Measurements from ENCODE around the gene ATP5PO. TPM values are rescaled to one million over a fixed set of nuclear protein-coding genes. Genes with fewer than 3 reads are reported as not detected.

ATP5PO gene
- total RNA-seq, 1 experiment from 2014 or later = 264 TPM

DNA sequence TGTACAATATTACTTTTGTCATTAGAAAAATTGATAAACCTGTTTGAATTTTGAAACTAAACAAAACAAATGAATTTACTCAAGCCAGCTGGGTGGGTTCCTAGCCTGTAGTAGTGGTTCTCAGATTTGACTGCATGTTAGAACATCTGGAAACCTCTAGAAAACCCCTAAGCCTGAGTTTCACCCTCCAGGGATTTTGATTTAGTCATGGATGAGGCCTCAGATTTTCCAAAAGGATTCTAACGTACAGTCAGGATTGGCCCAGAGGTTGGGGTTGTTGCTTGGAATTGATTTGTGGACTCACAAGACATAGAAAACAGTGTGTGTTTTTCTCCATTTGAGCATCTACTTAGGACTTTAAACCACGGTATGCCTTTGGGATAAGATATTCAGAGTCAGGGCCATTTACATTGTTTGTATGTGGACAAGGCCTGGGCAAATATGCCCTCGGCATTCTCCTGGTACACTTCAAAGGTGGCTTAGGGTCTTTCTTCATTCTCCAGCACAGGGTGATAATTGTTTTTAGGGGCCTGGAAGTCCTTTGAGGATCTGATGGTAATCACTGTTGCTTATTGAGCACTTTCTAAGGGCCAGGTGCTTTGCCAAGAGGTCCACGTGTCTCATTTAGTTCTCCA is 42.6 kb downstream of the ATP5PO start:
- Mint-ChIP-seq H3K27ac (no peak overlapping the region), H3K27me3 (ENCODE audit: low read depth) (no peaks in the 10 kb centered on the region), H3K4me3 (no peak overlapping the region), H3K4me1 (no peaks in the 10 kb centered on the region), H3K36me3 (no peaks in the 10 kb centered on the region; the same call in 1 of the 2 replicates), H3K9me3 (peaks cover 10% of the 10 kb centered on the region)
- TF ChIP-seq FOXP1 (CRISPR knock-in tag; IDR thresholded peaks at IDR 0.05; ENCODE audit: borderline replicate concordance) = no peak
- no peak for TF ChIP-seq IRF2 (CRISPR knock-in tag; IDR thresholded peaks at IDR 0.05; ENCODE audit: borderline replicate concordance, low read depth)
- TF ChIP-seq TEAD1 (CRISPR knock-in tag; IDR thresholded peaks at IDR 0.05) = no peak
- TF ChIP-seq, protein P1, sequence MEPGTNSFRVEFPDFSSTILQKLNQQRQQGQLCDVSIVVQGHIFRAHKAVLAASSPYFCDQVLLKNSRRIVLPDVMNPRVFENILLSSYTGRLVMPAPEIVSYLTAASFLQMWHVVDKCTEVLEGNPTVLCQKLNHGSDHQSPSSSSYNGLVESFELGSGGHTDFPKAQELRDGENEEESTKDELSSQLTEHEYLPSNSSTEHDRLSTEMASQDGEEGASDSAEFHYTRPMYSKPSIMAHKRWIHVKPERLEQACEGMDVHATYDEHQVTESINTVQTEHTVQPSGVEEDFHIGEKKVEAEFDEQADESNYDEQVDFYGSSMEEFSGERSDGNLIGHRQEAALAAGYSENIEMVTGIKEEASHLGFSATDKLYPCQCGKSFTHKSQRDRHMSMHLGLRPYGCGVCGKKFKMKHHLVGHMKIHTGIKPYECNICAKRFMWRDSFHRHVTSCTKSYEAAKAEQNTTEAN (CRISPR knock-in tag; IDR thresholded peaks at IDR 0.05) = no peak
- TF ChIP-seq, protein P2, sequence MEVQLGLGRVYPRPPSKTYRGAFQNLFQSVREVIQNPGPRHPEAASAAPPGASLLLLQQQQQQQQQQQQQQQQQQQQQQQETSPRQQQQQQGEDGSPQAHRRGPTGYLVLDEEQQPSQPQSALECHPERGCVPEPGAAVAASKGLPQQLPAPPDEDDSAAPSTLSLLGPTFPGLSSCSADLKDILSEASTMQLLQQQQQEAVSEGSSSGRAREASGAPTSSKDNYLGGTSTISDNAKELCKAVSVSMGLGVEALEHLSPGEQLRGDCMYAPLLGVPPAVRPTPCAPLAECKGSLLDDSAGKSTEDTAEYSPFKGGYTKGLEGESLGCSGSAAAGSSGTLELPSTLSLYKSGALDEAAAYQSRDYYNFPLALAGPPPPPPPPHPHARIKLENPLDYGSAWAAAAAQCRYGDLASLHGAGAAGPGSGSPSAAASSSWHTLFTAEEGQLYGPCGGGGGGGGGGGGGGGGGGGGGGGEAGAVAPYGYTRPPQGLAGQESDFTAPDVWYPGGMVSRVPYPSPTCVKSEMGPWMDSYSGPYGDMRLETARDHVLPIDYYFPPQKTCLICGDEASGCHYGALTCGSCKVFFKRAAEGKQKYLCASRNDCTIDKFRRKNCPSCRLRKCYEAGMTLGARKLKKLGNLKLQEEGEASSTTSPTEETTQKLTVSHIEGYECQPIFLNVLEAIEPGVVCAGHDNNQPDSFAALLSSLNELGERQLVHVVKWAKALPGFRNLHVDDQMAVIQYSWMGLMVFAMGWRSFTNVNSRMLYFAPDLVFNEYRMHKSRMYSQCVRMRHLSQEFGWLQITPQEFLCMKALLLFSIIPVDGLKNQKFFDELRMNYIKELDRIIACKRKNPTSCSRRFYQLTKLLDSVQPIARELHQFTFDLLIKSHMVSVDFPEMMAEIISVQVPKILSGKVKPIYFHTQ (CRISPR knock-in tag; IDR thresholded peaks at IDR 0.05) = no peak
- TF ChIP-seq, protein P3, sequence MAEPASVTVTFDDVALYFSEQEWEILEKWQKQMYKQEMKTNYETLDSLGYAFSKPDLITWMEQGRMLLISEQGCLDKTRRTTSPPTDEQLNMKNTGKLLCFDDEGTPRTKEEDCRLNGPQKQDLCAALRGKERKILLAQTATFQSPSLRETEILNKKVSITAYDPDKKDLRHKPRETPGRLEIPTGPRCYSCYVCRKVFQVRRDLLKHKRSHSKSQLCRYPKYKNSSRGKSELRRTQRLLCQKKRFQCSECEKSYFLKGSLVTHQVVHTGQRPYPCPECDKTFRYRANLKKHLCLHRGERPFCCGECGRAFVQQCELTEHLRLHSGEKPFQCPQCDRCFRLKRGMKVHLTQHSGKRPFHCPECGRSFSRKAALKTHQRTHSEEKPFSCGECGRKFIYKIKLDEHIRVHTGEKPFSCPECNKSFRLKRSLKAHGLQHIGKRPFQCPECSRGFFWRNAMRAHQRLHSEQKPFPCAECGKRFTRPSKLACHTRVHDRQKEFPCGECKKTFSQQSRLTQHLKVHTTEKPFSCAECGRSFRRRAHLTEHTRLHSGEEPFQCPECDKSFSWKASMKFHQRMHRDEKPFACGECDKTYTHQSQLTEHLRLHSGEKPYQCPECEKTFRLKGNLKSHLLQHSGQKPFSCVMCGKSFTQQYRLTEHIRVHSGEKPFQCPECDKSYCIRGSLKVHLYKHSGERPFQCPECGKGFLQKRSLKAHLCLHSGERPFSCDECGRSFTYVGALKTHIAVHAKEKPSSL (CRISPR knock-in tag; conservative IDR thresholded peaks at IDR 0.05) = no peak
- TF ChIP-seq ZNF232 (CRISPR knock-in tag; IDR thresholded peaks at IDR 0.05) = no peak
- TF ChIP-seq, protein P4, sequence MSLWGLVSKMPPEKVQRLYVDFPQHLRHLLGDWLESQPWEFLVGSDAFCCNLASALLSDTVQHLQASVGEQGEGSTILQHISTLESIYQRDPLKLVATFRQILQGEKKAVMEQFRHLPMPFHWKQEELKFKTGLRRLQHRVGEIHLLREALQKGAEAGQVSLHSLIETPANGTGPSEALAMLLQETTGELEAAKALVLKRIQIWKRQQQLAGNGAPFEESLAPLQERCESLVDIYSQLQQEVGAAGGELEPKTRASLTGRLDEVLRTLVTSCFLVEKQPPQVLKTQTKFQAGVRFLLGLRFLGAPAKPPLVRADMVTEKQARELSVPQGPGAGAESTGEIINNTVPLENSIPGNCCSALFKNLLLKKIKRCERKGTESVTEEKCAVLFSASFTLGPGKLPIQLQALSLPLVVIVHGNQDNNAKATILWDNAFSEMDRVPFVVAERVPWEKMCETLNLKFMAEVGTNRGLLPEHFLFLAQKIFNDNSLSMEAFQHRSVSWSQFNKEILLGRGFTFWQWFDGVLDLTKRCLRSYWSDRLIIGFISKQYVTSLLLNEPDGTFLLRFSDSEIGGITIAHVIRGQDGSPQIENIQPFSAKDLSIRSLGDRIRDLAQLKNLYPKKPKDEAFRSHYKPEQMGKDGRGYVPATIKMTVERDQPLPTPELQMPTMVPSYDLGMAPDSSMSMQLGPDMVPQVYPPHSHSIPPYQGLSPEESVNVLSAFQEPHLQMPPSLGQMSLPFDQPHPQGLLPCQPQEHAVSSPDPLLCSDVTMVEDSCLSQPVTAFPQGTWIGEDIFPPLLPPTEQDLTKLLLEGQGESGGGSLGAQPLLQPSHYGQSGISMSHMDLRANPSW (CRISPR knock-in tag; conservative IDR thresholded peaks at IDR 0.05; ENCODE audit: low read depth) = no peak
- TF ChIP-seq ZBTB21 (CRISPR knock-in tag; IDR thresholded peaks at IDR 0.05; ENCODE audit: borderline replicate concordance) = no peak
- TF ChIP-seq RORB (CRISPR knock-in tag; IDR thresholded peaks at IDR 0.05) = no peak
- TF ChIP-seq, protein P5, sequence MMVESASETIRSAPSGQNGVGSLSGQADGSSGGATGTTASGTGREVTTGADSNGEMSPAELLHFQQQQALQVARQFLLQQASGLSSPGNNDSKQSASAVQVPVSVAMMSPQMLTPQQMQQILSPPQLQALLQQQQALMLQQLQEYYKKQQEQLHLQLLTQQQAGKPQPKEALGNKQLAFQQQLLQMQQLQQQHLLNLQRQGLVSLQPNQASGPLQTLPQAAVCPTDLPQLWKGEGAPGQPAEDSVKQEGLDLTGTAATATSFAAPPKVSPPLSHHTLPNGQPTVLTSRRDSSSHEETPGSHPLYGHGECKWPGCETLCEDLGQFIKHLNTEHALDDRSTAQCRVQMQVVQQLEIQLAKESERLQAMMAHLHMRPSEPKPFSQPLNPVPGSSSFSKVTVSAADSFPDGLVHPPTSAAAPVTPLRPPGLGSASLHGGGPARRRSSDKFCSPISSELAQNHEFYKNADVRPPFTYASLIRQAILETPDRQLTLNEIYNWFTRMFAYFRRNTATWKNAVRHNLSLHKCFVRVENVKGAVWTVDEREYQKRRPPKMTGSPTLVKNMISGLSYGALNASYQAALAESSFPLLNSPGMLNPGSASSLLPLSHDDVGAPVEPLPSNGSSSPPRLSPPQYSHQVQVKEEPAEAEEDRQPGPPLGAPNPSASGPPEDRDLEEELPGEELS (CRISPR knock-in tag; IDR thresholded peaks at IDR 0.05) = no peak
- no peak for TF ChIP-seq ATF1 (CRISPR knock-in tag; IDR thresholded peaks at IDR 0.05)
- no peak for TF ChIP-seq NR2C2 (CRISPR knock-in tag; IDR thresholded peaks at IDR 0.05)
- TF ChIP-seq, protein P6, sequence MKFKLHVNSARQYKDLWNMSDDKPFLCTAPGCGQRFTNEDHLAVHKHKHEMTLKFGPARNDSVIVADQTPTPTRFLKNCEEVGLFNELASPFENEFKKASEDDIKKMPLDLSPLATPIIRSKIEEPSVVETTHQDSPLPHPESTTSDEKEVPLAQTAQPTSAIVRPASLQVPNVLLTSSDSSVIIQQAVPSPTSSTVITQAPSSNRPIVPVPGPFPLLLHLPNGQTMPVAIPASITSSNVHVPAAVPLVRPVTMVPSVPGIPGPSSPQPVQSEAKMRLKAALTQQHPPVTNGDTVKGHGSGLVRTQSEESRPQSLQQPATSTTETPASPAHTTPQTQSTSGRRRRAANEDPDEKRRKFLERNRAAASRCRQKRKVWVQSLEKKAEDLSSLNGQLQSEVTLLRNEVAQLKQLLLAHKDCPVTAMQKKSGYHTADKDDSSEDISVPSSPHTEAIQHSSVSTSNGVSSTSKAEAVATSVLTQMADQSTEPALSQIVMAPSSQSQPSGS (CRISPR knock-in tag; IDR thresholded peaks at IDR 0.05; ENCODE audit: borderline replicate concordance, low read depth) = no peak
- TF ChIP-seq GABPB1 (CRISPR knock-in tag; IDR thresholded peaks at IDR 0.05) = no peak
- no peak for TF ChIP-seq OVOL2 (CRISPR knock-in tag; IDR thresholded peaks at IDR 0.05; ENCODE audit: borderline replicate concordance)
- TF ChIP-seq EMX1 (CRISPR knock-in tag; IDR thresholded peaks at IDR 0.05) = no peak
- TF ChIP-seq NFATC4 (CRISPR knock-in tag; IDR thresholded peaks at IDR 0.05) = no peak
- no peak for TF ChIP-seq JUN (CRISPR knock-in tag; IDR thresholded peaks at IDR 0.05)
- TF ChIP-seq, protein P7, sequence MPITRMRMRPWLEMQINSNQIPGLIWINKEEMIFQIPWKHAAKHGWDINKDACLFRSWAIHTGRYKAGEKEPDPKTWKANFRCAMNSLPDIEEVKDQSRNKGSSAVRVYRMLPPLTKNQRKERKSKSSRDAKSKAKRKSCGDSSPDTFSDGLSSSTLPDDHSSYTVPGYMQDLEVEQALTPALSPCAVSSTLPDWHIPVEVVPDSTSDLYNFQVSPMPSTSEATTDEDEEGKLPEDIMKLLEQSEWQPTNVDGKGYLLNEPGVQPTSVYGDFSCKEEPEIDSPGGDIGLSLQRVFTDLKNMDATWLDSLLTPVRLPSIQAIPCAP (CRISPR knock-in tag; IDR thresholded peaks at IDR 0.05) = no peak
- CTCF ChIA-PET = no interaction called here
- ATAC-seq (no peak), DNase-seq (ENCODE audit: low spot score) (no peak)
- POLR2A ChIA-PET = no interaction called here

Data from WTC11 (cell line).